ENCODE data around the gene PIK3R5.
"Not testable (repeated sequence)": the region's sequence is repeated elsewhere in the genome, so short reads cannot be mapped to it uniquely, and the experiment has no call there.

PIK3R5 gene

DNA sequence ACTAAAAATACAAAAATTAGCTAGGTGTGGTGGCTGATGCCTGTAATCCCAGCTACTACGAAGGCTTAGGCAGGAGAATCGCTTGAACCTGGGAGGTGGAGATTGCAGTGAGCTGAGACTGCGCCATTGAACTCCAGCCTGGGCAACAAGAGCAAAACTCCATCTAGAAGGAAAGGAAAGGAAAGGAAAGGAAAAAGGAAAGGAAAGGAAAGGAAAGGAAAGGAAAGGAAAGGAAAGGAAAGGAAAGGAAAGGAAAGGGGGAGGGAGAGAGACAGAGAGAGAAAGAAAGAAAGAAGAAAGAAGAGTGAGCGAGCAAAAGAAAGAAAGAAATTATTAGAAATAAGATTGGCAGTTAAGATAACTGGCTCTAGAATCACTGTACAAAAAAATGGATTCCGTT is 18.7 kb upstream of the PIK3R5 start:
- DNase-seq = not testable (repeated sequence)

DNA sequence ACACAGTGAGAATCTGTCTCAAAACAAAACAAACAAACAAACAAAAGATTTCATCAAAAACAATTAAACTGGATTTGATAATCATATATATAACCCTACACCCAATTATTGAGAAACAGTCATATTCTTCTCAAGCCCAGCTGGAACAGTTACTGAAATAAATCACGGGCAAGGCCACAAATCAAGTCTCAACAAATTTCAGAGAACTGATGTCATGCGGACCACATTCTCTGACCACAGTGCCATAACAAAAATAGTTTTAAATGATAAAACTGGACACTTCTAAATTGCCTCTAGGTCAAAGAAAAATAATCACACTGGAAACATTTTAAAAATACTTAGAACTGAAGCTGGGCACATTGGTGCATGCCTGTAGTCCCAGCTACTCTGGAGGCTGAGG is 15.9 kb upstream of the PIK3R5 start:
- DNase-seq = no peak

DNA sequence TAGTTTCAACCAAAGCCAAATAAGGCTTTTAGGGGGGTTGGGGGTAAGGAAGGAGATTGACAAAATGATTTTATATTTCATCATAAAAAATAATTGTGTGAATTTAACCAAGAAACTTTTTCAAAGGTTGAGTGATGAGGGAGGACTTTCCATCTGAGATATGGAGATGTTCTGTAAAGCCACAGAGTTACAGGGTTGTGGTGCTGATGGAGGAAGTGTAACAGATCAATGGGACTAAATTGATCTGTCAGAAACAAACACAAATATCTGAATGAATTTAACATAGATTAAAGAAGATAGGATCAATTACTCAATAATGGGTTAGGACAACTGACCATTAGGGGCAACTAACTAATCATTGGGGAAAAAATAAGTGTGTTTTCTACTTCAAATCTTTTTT is 14.2 kb upstream of the PIK3R5 start:
- no peak for DNase-seq

DNA sequence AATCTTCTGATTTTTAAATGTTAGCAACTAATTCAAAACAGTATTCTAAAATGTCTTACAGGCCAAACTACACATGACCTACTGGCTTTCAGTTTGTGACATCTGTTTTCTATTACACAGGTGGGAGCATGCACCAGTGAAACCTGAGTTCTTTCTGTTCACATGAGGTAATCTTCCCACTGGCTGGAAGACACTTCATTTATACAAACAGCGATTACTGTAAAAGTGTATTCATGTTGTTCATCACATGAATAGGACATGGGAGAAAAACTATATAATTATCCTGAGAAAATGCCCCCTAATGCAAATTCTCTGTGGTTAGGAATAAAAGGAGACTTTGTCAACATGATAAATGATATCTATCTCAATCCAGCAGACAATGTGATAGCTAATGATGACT is 11.1 kb upstream of the PIK3R5 start:
- no peak for DNase-seq

DNA sequence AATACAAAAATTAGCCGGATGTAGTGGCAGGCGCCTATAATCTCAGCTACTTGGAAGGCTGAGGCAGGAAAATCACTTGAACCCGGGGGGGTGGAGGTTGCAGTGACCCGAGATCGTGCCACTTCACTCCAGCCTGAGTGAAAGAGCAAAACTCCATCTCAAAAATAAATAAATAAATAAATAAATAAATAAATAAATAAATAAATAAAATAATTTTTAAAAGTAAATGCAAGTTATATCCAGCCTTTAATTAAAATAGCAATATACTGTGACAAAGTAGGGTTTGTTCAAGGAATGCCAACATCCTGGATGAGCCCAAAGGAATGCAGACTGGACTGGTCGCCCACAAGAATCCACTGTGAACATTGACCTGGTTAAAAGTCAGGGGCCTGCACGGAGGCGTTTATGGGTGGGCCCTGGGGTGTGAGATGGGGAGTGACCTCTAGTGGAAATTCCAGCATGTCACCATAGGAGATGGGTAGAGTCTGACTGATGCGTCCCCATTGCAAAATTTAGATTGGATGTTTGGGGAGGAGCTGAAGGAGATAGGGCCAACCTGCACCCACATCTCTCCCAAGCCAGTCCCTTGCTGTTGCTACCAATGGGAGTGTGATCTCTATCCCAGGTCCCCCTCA is 9.7 kb upstream of the PIK3R5 start:
- DNase-seq = no peak

DNA sequence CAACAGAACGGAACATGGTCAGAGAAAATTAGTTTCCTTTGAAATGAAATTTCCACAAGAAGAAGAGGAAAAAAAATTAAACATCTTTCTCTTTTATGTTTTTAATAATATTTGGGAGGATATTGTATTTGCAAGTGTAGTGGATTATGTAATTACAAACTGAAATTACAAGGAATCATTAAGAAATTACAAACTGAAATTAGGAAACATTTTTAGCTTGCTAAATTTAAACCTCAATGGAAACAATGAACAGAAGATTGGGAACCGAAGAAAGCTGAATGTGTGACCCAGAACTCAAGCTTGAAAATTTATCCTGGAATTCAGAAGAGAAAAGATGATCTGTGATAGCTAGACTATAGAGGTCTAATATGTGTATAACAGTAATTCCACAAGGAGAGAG is 4.4 kb upstream of the PIK3R5 start:
- no peak for DNase-seq

DNA sequence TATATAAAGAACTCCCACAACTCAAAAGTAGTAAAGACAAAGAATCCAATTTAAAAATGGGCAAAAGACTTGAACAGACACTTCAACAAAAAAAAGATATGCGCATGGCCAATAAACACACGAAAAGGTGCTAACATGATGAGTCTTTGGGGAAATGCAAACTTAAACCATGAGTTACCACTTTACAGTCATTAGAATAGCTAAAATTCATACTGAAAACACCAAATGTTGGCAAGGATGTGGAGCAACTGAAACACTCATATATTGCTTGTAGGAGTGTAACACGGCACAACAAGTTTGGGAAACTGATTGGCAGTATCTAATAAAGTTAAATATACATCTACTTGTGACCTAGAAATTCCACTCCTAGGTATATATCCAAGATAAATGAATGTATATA is 3.0 kb upstream of the PIK3R5 start:
- DNase-seq = no peak

DNA sequence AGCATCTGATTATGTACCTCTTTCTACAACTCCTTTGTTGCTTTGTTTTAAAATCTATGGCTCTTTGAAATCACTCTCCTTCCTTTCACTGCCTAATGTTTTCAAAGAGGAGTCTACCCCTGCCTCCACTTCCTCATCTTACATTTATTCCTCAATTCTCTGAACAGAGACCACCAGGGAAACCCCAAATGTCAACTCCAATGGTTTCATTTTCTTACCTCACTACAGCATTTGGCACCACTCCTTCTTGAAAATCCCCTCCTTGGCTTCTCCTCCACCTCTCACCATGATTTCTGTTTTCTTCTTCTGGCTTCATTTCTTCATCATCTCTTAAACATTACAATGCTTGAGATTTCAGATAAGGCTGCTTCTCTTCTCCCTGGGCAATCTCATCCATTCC is 2.4 kb upstream of the PIK3R5 start:
- DNase-seq = no peak

DNA sequence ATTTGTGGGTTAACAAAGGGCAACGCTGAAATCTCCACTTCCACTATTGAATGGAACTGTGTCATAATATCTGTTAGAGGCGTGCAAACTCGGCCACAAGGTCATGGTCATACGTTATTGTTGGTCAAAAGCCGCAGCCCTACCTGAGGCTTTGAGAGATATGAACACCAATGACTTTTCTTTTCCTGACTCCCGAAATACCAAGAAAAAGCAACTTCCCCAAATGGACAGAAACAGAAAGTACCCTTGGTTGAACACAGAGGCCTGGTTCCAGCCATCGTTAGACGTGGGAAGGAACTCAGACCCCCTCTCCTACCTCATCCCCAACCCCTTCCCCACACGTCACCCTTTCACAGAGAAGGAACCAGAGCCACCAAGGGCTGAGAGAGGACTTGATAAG is 1.4 kb upstream of the PIK3R5 start:
- no peak for DNase-seq

DNA sequence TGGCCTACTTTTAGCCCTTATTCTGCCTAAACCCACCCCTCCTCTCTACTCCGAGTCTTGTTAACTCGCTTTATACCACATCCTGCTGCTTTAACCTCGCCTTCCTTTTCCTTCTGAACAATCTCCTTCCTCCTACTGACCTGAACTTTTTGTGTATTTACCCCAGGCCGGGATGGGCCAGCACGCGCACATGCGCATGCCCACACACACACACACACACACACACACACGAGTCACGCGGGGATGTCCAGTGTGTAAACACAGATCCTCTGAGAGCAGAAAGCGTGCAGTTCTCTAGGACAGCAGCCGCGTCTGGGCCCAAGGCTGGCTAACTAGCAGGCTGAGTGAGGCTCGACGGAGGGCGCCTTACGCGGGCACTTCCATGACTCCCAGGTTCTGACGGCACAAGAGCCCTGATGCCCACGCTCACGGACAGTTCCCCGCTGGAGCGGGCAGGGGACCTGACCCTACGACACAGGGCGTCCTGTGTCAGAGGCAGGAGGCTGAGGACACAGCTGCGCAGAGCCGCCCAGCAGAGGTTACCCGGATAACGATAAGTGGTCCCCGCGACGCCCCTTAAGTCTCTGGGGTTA is 610 bp downstream of the PIK3R5 start:
- DNase-seq = no peak

DNA sequence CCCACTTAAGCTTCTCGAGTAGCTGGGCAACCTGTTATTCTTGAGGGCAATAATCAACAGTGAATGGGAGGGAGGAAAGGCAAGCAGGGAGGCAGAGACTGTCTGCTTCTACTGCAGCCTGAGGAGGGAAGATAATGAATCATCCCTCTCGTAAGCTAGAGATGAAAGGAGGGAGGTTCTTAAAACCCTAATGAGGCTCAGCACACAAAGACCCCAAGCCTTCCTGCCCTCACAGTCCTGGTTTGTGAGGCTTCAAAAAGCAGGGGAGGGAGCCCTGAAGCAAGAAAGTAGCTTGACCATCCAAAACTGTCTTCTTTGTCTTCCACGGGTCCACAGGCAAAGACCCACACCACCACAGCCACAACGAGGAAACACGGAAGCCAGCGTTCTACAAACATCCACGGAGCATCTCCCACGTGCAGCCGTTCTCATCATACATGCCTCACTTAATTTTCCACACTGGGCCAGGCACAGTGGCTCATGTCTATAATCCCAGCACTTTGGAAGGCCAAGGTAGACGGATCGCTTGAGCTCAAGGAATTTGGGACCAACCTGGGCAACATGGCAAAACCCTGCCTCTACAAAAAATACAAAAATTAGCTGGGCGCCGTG is 1.8 kb downstream of the PIK3R5 start:
- DNase-seq = no peak

DNA sequence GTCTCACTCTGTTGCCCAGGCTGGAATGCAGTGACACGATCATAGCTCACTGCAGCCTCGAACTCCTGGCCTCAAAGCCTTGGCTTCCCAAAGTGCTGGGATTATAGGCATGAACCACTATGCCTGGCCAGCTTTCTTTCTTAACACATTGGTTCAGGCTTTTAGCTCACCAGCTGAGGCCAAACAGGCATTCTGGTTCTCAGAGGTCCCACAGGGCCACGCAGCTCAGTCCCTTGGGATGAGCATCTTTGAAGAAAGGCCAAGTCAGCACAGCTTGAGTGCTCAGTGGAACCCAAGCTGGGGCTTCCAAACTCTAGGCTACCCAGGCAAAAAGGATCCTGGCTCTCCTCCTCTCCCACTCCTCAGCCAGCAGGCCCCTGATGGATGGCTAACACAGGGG is 2.5 kb downstream of the PIK3R5 start:
- no peak for DNase-seq

DNA sequence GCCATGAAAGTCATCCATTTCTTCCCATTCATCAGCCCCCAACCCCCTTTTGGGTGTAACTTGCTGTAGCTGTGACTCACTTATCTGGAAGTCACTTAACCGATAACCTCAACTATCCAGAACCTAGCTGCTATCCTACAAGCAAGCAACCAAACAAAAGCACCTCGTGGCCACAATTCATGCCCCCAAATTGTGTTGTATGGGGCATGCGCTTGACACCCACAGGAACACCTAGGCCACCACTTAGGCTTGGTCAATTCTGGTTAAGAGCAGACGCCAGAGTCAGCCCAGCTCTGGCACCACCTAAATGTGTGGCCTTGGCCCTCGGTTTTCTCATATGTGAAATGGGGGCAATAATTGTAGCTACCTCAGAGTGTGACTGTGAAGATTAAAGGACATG is 3.7 kb downstream of the PIK3R5 start:
- no peak for DNase-seq

DNA sequence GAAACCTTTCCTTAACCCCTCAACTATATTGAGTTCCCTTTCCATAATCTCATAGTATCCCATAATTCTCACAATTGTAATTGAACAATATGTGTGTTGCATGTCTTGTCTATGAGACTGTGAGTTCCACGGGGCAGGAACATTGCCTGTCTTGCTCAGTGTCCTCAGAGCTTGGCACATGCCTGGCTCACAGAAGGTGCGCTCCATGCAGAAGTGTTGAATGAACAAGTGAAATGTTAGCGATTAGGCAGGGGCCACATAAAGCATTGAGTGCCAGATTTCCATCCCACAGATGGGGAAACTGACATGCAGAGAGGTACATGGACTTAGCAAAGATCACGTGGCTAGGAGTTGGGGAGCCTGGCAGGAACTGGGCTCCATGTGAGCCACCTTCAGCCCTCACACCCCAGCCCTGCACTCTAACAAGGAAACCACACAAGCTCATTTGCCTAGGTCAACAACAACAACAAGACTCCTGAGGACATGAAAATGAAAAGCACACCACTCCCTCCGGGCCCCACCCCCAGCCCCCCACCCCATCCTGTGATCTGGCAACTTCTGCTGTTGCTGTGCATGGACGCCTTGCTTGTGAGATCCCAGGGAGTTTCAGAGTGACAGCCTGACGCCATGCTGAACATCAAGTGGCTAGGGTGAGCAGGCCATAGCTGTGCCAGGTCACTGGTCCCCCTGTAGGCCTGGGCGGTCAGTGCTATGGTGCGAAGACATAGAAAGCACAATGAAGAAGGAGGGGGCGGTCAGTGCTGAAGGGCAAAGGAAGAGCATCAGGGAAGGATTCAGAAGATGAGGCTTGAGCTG is 5.0 kb downstream of the PIK3R5 start:
- DNase-seq = no peak

DNA sequence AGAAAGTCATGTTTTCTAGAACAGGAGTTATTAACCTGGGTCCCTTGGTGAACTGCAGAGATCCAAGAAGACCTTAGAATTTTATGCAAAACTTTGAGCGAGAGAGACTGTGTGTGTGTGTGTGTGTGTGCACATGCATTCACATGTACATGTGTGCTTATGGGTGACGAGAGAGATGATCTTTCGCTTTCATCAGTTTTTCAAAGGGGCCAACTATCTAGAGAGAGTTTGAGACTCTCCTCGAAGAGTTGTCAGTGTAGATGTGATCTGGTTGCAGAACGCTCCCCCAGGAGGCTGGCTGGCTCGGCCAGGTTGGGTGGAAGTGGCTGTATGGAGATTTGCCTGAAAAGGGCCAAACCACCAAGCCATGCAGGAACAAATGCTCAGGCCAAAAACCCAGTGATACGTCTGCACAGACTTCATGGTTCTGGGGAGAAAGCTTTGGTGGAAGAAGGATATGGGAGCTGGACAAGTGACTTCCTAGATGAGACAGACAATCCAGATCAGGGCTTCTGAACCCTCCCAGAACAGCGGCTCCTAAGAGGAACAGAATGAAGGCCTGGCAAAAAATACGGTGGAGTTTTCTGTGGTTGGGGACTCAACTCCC is 6.1 kb downstream of the PIK3R5 start:
- DNase-seq = no peak

DNA sequence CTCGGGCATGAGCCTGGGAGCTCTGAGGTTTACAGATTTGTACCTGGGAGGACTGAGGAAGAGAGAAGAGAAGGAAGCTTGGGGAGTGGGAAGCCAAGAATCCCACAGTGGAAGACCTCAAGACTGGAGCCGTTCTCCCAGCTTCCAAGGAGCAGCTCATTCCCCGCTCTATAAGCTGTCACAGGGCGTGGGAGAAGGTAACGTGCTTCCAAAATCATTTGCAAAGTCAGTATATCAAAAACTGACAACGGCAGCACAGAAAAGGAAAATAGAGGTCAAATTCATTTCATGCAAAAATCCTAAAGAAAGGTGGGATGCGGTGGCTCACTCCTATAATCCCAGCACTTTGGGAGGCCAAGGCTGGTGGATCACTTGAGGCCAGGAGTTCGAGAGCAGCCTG is 7.8 kb downstream of the PIK3R5 start:
- DNase-seq = no peak

DNA sequence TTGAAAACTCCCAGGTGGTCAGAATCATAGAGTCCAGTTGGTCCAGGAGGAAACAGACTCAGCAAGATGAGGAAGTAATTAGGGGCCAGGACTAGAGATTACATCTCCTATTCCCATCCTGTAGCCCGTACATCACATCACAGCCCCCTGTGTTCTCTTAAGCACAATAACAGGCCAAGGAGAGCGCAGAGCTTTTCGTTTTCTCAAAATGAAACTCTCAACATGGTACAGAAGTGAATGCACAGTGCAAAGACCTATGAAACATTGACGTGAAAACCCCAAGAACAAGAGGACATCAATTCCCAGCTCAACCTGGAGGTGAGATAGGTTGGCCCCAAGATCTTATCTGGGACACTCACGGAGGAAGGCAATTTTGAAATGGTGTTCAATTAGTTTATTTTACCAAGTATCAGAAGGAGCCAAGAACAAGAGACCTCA is 9.0 kb downstream of the PIK3R5 start:
- DNase-seq = no peak

DNA sequence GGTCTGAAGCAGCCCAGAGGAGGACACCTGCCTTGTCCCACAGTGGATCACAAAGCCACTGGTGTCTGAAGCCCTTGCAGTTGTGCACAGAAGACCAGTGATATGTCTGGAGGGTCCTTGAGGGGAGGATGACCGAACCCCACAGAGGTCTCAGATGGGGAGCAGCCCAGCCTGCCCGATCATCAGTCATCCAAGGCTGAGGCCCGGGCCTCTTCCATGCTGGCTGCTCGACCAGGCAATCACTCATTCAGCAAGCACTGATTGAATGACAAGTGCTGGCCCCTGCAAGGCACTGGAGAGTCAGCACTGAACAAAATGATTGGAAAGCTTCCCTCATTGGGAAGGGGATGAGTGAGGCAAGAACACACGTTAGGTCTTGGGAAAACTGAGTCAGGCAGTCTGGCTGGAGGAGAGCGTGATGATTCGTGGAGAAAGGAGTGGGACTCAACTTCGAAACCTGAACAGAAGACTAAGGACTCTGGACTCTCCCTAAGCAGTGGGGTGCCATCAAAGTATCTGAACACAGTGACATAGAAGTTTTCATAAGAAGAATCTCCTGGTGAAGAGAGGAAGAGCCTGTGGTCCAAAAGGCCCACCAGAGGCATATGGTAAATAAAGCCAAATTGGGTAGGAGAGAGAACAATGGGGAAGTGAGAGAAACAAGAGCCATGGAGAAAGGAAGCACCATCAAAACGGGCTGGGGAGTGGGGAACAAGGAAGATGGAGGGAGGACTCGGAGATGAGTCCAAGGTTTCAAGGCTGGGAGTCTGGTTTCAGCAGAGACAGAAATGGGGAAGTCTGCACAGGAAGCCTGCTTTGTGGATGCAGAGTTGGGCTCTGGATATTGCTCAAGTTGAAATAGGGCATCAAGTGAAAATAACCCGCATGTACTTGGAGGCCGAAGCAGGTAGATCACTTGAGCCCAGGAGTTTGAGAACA is 10.2 kb downstream of the PIK3R5 start:
- DNase-seq = no peak

DNA sequence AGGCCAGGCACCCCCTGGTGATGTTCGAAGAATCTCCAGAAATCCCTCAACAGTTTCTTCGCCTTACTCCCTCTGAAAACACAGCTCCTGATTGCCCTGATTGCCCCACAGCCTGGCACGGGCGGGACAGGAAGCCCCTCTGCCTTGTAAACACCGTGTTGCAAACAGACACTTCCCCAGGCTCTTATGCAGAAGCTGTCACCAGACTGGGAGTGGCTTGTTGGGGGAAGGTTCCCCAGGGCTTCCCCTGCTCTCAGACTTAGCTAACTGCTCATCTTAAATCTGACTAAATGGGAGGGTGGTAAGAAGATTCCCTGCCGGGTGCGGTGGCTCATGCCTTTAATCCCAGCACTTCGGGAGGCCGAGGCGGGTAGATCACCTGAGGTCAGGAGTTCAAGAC is 11.2 kb downstream of the PIK3R5 start:
- no peak for DNase-seq

DNA sequence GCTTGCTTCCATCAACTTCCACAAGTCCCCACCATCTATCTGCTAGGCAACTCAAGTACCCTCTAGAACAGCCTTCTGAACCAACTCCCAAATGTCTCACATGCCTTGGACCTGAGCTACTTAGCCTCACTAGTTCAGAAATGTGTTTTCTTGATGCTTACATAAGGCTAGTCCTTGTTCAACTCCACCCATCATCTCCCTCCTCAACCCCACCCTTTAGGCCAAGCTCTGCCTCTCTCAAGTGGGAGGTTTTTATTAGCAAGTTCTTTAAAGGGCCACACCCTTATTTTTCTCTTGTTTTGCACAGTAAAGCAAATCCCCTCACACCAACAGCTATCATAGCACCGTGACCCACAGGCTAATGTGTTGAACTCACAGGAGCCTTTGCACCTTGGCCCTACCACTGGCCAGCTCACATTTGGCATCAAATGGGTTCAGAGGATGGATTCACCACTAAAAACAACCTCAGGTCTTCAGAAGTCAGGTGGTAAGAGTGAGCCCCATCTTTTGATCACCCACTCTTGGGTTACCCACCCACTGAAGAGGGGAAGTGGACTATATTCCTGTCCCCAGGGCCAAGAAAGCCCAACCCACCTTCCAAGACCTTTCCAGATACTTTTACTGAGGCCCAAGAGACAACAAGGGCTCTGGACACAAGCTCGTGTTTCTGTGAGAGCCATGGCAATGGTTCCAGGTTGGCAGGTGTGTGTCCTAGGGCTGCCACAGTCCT is 12.2 kb downstream of the PIK3R5 start:
- no peak for DNase-seq

DNA sequence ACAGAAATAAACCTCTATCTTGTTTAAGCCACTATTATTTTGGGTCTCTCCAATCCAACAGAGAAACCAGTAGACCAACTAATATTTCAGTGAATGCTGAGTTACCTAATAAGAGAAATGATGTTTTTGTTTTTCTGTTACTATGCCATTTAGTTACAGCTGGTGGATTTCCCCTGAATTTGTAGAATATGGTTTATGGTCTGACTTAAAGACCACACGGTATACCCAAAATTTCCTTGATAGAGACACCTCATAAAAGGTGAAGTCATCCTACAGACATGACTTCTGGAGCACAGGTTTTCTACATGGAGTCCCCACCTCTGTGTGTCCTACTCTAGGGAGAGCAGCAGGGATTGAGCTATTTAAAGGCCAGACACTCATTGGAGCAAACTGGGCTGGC is 13.3 kb downstream of the PIK3R5 start:
- DNase-seq = no peak

DNA sequence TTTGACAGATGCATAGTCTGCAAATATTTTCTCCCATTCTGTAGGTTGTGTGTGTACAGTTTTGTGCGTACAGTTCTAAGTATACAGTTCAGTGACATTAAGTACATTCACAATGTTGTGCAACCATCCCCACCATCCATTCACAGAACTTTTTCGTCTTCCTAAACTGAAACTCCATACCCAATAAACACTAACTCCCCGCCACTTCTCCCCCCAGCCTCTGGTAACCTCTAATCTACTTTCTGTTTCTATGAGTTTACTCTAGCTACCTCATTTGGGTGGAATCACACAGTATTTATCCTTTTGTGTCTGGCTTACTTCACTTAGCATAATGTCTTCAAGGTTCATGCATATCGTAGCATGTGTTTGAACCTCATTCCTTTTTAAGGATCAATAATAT is 14.3 kb downstream of the PIK3R5 start:
- no peak for DNase-seq

Data from NCI-H1092 treated with DMSO at 0.1 percent for 48 hours (cell line).